IPS-18c (cell line): ENCODE data around the gene DNAH14.
"Not testable (repeated sequence)": the region's sequence is repeated elsewhere in the genome, so short reads cannot be mapped to it uniquely, and the experiment has no call there.

Experiments
- H3K4me3 ChIP-seq: 2 replicates; pipeline ENCODE4 v1.7.0; 2013; ENCODE audit warnings: low read depth, mild to moderate bottlenecking, low read length, moderate library complexity; ENCODE audit not compliant: insufficient read depth
- H3K9me3 ChIP-seq: one replicate; pipeline ENCODE4 v1.6.1; 2013; ENCODE audit warnings: mild to moderate bottlenecking, low read length, moderate library complexity; ENCODE audit not compliant: control insufficient read depth, insufficient read depth

DNAH14 gene

GRCh38 chr1:224957696-224958095 is 28.2 kb downstream of the DNAH14 start:
- Histone ChIP-seq H3K9me3 (no peaks in the 10 kb centered on the region), H3K4me3 (no peak overlapping the region)

- Histone ChIP-seq H3K9me3 (no peaks in the 10 kb centered on the region), H3K4me3 (no peak overlapping the region)
These were observed 29.0 kb downstream of the DNAH14 start for GRCh38 chr1:224958490-224958889.

- Histone ChIP-seq H3K4me3 (no peak overlapping the region), H3K9me3 (no peaks in the 10 kb centered on the region)
These were observed 29.6 kb downstream of the DNAH14 start for GRCh38 chr1:224959115-224959514.

- Histone ChIP-seq H3K4me3 (no peak overlapping the region), H3K9me3 (no peaks in the 10 kb centered on the region)
These were observed 30.2 kb downstream of the DNAH14 start for GRCh38 chr1:224959656-224960055.

GRCh38 chr1:224980181-224980580 is 50.7 kb downstream of the DNAH14 start:
- Histone ChIP-seq H3K4me3 (no peak overlapping the region), H3K9me3 (peaks cover 6% of the 10 kb centered on the region)

GRCh38 chr1:224981922-224982354 is 52.5 kb downstream of the DNAH14 start:
- H3K4me3 ChIP-seq, H3K9me3 ChIP-seq: not testable (repeated sequence)

GRCh38 chr1:224988042-224988441 is 58.6 kb downstream of the DNAH14 start:
- peaks cover 3% of the 10 kb centered on the region for H3K9me3 ChIP-seq
- no peak overlapping the region for H3K4me3 ChIP-seq

GRCh38 chr1:224989615-224990014 is 60.1 kb downstream of the DNAH14 start:
- Histone ChIP-seq H3K4me3 (no peak overlapping the region), H3K9me3 (no peaks in the 10 kb centered on the region)

GRCh38 chr1:224991550-224991949 is 62.1 kb downstream of the DNAH14 start:
- not testable (repeated sequence) for H3K4me3 ChIP-seq, H3K9me3 ChIP-seq

- Histone ChIP-seq H3K9me3 (no peaks in the 10 kb centered on the region), H3K4me3 (no peak overlapping the region)
These were observed 66.1 kb downstream of the DNAH14 start for GRCh38 chr1:224995602-224996001.

- no peaks in the 10 kb centered on the region for H3K9me3 ChIP-seq
- no peak overlapping the region for H3K4me3 ChIP-seq
These were observed 66.8 kb downstream of the DNAH14 start for GRCh38 chr1:224996266-224996665.

GRCh38 chr1:224998185-224998584 is 68.7 kb downstream of the DNAH14 start:
- no peak overlapping the region for H3K4me3 ChIP-seq
- H3K9me3 ChIP-seq: no peaks in the 10 kb centered on the region

- no peaks in the 10 kb centered on the region for H3K9me3 ChIP-seq
- H3K4me3 ChIP-seq: no peak overlapping the region
These were observed 74.9 kb downstream of the DNAH14 start for GRCh38 chr1:225004396-225004795.

- not testable (repeated sequence) for H3K4me3 ChIP-seq
These were observed 76.9 kb downstream of the DNAH14 start for GRCh38 chr1:225006352-225006751.

GRCh38 chr1:225008050-225008449 is 78.6 kb downstream of the DNAH14 start:
- not testable (repeated sequence) for H3K9me3 ChIP-seq, H3K4me3 ChIP-seq

More at GRCh38 chr1:225006352-225006751, 76.9 kb downstream of the DNAH14 start:
- not testable (repeated sequence) for H3K9me3 ChIP-seq

- no peak overlapping the region for H3K4me3 ChIP-seq
- no peaks in the 10 kb centered on the region for H3K9me3 ChIP-seq
These were observed 91.6 kb downstream of the DNAH14 start for GRCh38 chr1:225021037-225021436.

- Histone ChIP-seq H3K9me3 (no peaks in the 10 kb centered on the region), H3K4me3 (no peak overlapping the region)
These were observed 97.2 kb downstream of the DNAH14 start for GRCh38 chr1:225026701-225027100.

- not testable (repeated sequence) for H3K4me3 ChIP-seq, H3K9me3 ChIP-seq
These were observed 107.0 kb downstream of the DNAH14 start for GRCh38 chr1:225036441-225036840.

GRCh38 chr1:225042263-225042662 is 112.8 kb downstream of the DNAH14 start:
- Histone ChIP-seq H3K9me3 (no peaks in the 10 kb centered on the region), H3K4me3 (no peak overlapping the region)
